GM12878 (cell line): ENCODE data around the gene DYNLL2.
"Not testable (repeated sequence)": the region's sequence is repeated elsewhere in the genome, so short reads cannot be mapped to it uniquely, and the experiment has no call there.

Source experiments
- CEBPB ChIP-seq, 2 experiments: fragments of 150-350 bp in 1 of 2; IDR thresholded peaks; 2 replicates each; pipeline ENCODE4 v1.6.1; 2012 to 2014; ENCODE audit warnings: low read depth in 2 of 2, low read length in 2 of 2, borderline replicate concordance in 1 of 2, inconsistent platforms in 1 of 2
- CEBPZ ChIP-seq: fragments of 150-350 bp; IDR thresholded peaks from 2 replicates; pipeline ENCODE4 v1.6.1; 2016; ENCODE audit warnings: low read depth, low read length
- CTCF ChIP-seq, 3 experiments: IDR thresholded peaks in 2 of 3; conservative IDR thresholded peaks in 1 of 3; 2 replicates each; pipeline ENCODE4 v1.5.1; 2011; ENCODE audit warnings: low read depth in 3 of 3, low read length in 3 of 3, mild to moderate bottlenecking in 3 of 3, control low read depth in 2 of 3, moderate library complexity in 2 of 3, inconsistent platforms in 1 of 3, mixed read lengths in 1 of 3; ENCODE audit not compliant: control insufficient read depth in 2 of 3, insufficient read depth in 1 of 3; ENCODE audit errors: extremely low read depth in 1 of 3
- EZH2 ChIP-seq: IDR thresholded peaks from 2 replicates; pipeline ENCODE4 v1.6.1; 2012; ENCODE audit warnings: low read depth, mild to moderate bottlenecking, control low read depth, inconsistent platforms, low read length, borderline replicate concordance; ENCODE audit not compliant: control insufficient read depth
- POLR2A ChIP-seq: IDR thresholded peaks from 2 replicates; pipeline ENCODE4 v1.6.1; 2011; ENCODE audit warnings: low read depth, mild to moderate bottlenecking, low read length
- PRDM15 ChIP-seq: fragments of 450-650 bp; formaldehyde crosslinking; IDR thresholded peaks from 2 replicates; pipeline ENCODE4 v1.4.0; 2020; ENCODE audit warnings: mild to moderate bottlenecking, moderate library complexity
- RAD21 ChIP-seq: IDR thresholded peaks from 2 replicates; pipeline ENCODE4 v1.6.1; 2011; ENCODE audit warnings: mild to moderate bottlenecking, low read depth, low read length, moderate library complexity; ENCODE audit not compliant: insufficient read depth

DNA sequence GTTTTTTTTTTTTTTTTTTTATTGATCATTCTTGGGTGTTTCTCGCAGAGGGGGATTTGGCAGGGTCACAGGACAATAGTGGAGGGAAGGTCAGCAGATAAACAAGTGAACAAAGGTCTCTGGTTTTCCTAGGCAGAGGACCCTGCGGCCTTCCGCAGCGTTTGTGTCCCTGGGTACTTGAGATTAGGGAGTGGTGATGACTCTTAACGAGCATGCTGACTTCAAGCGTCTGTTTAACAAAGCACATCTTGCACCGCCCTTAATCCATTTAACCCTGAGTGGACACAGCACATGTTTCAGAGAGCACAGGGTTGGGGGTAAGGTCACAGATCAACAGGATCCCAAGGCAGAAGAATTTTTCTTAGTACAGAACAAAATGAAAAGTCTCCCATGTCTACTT is 10.0 kb upstream of the DYNLL2 start:
- not testable (repeated sequence) for TF ChIP-seq CEBPZ; CEBPB (IDR thresholded peaks at IDR 0.05; ENCODE audit: borderline replicate concordance in 1 of 2, low read depth in 2 of 2, low read length in 2 of 2); PRDM15 (CRISPR knock-in tag); POLR2A; CTCF (IDR thresholded peaks at IDR 0.05 in 2 of 3, conservative IDR thresholded peaks at IDR 0.05 in 1 of 3; ENCODE audit: control insufficient read depth in 2 of 3, extremely low read depth in 1 of 3, insufficient read depth in 1 of 3, low read depth in 3 of 3, low read length in 3 of 3); RAD21; EZH2
